GM20000 (cell line): ENCODE data around the gene STOX2.

Experiments
- DNase-seq: peaks from one replicate; pipeline ENCODE4 v3.0.0; 2012; ENCODE audit warnings: low spot score
- CTCF ChIP-seq: IDR thresholded peaks from 2 replicates; pipeline ENCODE4 v1.5.1; 2012; ENCODE audit warnings: mild to moderate bottlenecking, control low read depth; ENCODE audit errors: extremely low read depth, missing control alignments

Gene STOX2

GRCh38 chr4:183968502-183968901 is 63.4 kb downstream of the STOX2 start:
- no peak for TF ChIP-seq CTCF

GRCh38 chr4:183968931-183969330 is 63.8 kb downstream of the STOX2 start:
- no peak for DNase-seq
- TF ChIP-seq CTCF, result no peak

More at GRCh38 chr4:183968502-183968901, 63.4 kb downstream of the STOX2 start:
- DNase-seq, result no peak

- no peak for TF ChIP-seq CTCF
- DNase-seq, result no peak
Observed at GRCh38 chr4:183969596-183969995, 64.5 kb downstream of the STOX2 start.

GRCh38 chr4:183971929-183972490 is 66.9 kb downstream of the STOX2 start:
- TF ChIP-seq CTCF, result no peak
- no peak for DNase-seq

- no peak for TF ChIP-seq CTCF
- DNase-seq, result no peak
Observed at GRCh38 chr4:183977707-183978106, 72.6 kb downstream of the STOX2 start.

DNA sequence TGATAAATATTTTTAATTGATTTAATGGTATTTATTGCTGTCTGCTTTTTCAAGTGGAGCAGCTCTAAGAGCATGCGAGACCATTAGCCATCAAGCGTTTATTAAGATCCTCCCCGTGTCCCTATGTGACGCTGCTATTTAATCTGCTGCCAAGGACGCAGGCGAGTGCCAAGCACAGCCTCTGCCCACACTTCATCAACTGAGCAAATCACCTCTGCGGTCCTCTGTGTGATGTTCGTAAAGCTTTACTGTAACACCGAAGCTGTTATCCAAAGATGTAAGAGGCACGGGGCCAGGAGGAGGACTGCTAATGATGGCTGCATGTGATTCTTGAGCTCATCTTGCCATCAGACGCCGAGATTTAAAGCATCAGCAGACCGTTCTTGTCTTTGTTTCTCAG is 79.5 kb downstream of the STOX2 start:
- no peak for DNase-seq
- no peak for TF ChIP-seq CTCF

DNA sequence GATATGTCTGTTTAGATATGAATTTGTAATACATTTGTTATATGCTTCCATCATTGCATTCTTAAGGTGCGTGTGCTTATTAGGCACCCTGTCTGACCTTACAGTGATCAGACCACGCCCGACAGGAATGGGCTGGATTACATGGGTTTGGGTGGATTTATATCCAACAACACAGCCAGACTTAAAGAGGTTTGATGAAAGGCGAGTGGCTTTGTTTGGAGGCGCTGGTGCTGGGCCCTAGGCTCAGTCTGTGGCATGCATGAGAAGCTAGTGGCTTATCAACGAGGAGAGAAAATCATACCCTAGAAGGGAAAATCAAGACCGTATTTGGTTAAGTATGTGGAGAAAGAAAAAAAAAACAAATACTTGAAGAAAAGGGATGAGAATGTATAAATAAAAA is 80.7 kb downstream of the STOX2 start:
- DNase-seq, result no peak
- TF ChIP-seq CTCF, result no peak
